HCT116 (cell line): Measurements from ENCODE around the gene BCKDHB. TPM values are rescaled to one million over a fixed set of nuclear protein-coding genes. Genes with fewer than 3 reads are reported as not detected.
"Not testable (repeated sequence)": the region's sequence is repeated elsewhere in the genome, so short reads cannot be mapped to it uniquely, and the experiment has no call there.

Experiments
- ATAC-seq: fragments of 200-7000 bp; cut with Tn5 transposase; 2 replicates; pipeline ENCODE4 v1.9.1; 2020; ENCODE audit warnings: mild to moderate bottlenecking, moderate library complexity
- BruUV-seq: library from RNA; stranded (reverse); fragments of 400-500 nt; replicated peaks from 2 replicates; lab custom pipeline; 2021; lab: Mats Ljungman, UMichigan
- CTCF ChIA-PET: fragments of 300-600 bp; sonication (Branson Sonifier 250); formaldehyde crosslinking; loops from one replicate; lab custom pipeline; 2021; ENCODE audit warnings: antibody characterized with exemption; lab: Charles Lee
- POLR2A ChIA-PET: fragments of 300-600, 350-600 bp; sonication (Branson Sonifier 250); formaldehyde crosslinking; loops from one replicate; lab custom pipeline; 2021; ENCODE audit warnings: antibody characterized with exemption; lab: Charles Lee
- RAD21 ChIA-PET, 2 experiments: fragments of 300-600 bp; sonication (Branson Sonifier 250); formaldehyde crosslinking; loops; one replicate each; lab custom pipeline; 2023; ENCODE audit warnings: low total read pairs in 2 of 2; ENCODE audit not compliant: uncharacterized antibody in 2 of 2, unreplicated experiment in 2 of 2, low non-redundant PET in 1 of 2; lab: Charles Lee
- DNase-seq: peaks from one replicate; pipeline ENCODE4 v3.0.0-alpha.2; 2010; ENCODE audit warnings: low read depth, low spot score
- H2AFZ ChIP-seq: fragments of 200-600 bp; shearing (Covaris generic), sonication (generic); 2 replicates; pipeline ENCODE4 v1.6.1; 2017; ENCODE audit warnings: low read depth, mixed run types, mixed read lengths, antibody characterized with exemption, low read length; ENCODE audit not compliant: poor library complexity, severe bottlenecking
- H3K27ac ChIP-seq: 2 replicates; pipeline ENCODE4 v1.5.1; 2012; ENCODE audit warnings: low read depth, low read length
- H3K27me3 ChIP-seq: fragments of 200-600 bp; sonication (generic); 2 replicates; pipeline ENCODE4 v1.6.1; 2016; ENCODE audit warnings: mixed run types, low read length, mixed read lengths; ENCODE audit not compliant: insufficient read depth
- H3K36me3 ChIP-seq, 2 experiments: fragments of 200-500 bp in 1 of 2; fragments of 200-600 bp in 1 of 2; sonication (Bioruptor generic) in 1 of 2; sonication (generic) in 1 of 2; 2 replicates each; pipeline versions ENCODE4 v1.5.1 to v1.6.1; 2014 to 2016; ENCODE audit warnings: low read length in 2 of 2, inconsistent platforms in 1 of 2, mixed read lengths in 1 of 2, mixed run types in 1 of 2; ENCODE audit not compliant: insufficient read depth in 2 of 2, control insufficient read depth in 1 of 2
- H3K4me1 ChIP-seq, 2 experiments: fragments of 200-600 bp in 1 of 2; sonication (generic) in 1 of 2; 2 replicates each; pipeline versions ENCODE4 v1.5.1 to v1.6.1; 2012 to 2017; ENCODE audit warnings: low read length in 2 of 2, inconsistent platforms in 1 of 2, mild to moderate bottlenecking in 1 of 2, mixed read lengths in 1 of 2, mixed run types in 1 of 2, moderate library complexity in 1 of 2; ENCODE audit not compliant: insufficient read depth in 2 of 2, control insufficient read depth in 1 of 2
- H3K4me2 ChIP-seq: fragments of 200-600 bp; sonication (generic); 2 replicates; pipeline ENCODE4 v1.6.1; 2017; ENCODE audit warnings: mixed run types, low read length, mixed read lengths
- H3K4me3 ChIP-seq, 2 experiments: fragments of 200-600 bp in 1 of 2; sonication (generic) in 1 of 2; replicated peaks in 1 of 2; 2 replicates each; pipeline ENCODE4 v1.5.1; 2011 to 2016; ENCODE audit warnings: low read length in 2 of 2, control low read depth in 1 of 2, low read depth in 1 of 2, mild to moderate bottlenecking in 1 of 2, mixed read lengths in 1 of 2, mixed run types in 1 of 2
- H3K79me2 ChIP-seq: fragments of 200-600 bp; sonication (generic); 2 replicates; pipeline ENCODE4 v1.6.1; 2017; ENCODE audit warnings: mild to moderate bottlenecking, mixed run types, low read length, moderate library complexity, mixed read lengths; ENCODE audit not compliant: insufficient read depth
- H3K9ac ChIP-seq: fragments of 200-600 bp; sonication (generic); 2 replicates; pipeline ENCODE4 v1.6.1; 2016; ENCODE audit warnings: low read length, mixed read lengths
- H3K9me2 ChIP-seq: fragments of 200-600 bp; sonication (generic), shearing (Covaris generic); 2 replicates; pipeline ENCODE4 v1.6.1; 2017; ENCODE audit warnings: mixed run types, mild to moderate bottlenecking, moderate library complexity; ENCODE audit not compliant: insufficient read depth
- H3K9me3 ChIP-seq, 2 experiments: fragments of 200-500 bp in 1 of 2; fragments of 200-600 bp in 1 of 2; sonication (Bioruptor generic) in 1 of 2; sonication (generic) in 1 of 2; 2 replicates each; pipeline ENCODE4 v1.6.1; 2014 to 2017; ENCODE audit warnings: low read length in 2 of 2, mixed read lengths in 2 of 2, inconsistent platforms in 1 of 2, low read depth in 1 of 2, mild to moderate bottlenecking in 1 of 2, mixed run types in 1 of 2, moderate library complexity in 1 of 2; ENCODE audit not compliant: control insufficient read depth in 1 of 2, insufficient read depth in 1 of 2
- H4K20me1 ChIP-seq: fragments of 200-600 bp; sonication (generic), shearing (Covaris generic); 2 replicates; pipeline ENCODE4 v1.6.1; 2017; ENCODE audit warnings: mixed run types, mild to moderate bottlenecking, moderate library complexity; ENCODE audit not compliant: insufficient read depth
- ELF1 ChIP-seq: IDR thresholded peaks from 2 replicates; pipeline ENCODE4 v1.6.1; 2012; ENCODE audit warnings: low read depth, borderline replicate concordance
- JUND ChIP-seq: IDR thresholded peaks from 2 replicates; pipeline ENCODE4 v1.6.1; 2012
- RAD21 ChIP-seq: IDR thresholded peaks from 2 replicates; pipeline ENCODE4 v1.6.1; 2012; ENCODE audit warnings: low read depth, mild to moderate bottlenecking
- YY1 ChIP-seq: IDR thresholded peaks from 2 replicates; pipeline ENCODE4 v1.6.1; 2011; ENCODE audit warnings: low read length, low read depth, moderate library complexity, mild to moderate bottlenecking; ENCODE audit not compliant: insufficient replicate concordance; ENCODE audit errors: extremely low read depth
- ZNF274 ChIP-seq: fragments of 200-500 bp; sonication (Bioruptor generic); IDR thresholded peaks from 2 replicates; pipeline ENCODE4 v1.6.1; 2014; ENCODE audit warnings: mild to moderate bottlenecking, low read depth, low read length, inconsistent platforms
- intact Hi-C: fragments of 100-400 bp; cut with micrococcal nuclease; formaldehyde crosslinking; loops from 2 replicates; pipeline ENCODE4 v1.10.0; 2022
- total RNA-seq: library from RNA; stranded (reverse); gene quantifications from one replicate; pipeline ENCODE4 v1.2.1, GENCODE V29; 2021; ENCODE audit not compliant: unreplicated experiment

Gene BCKDHB
- total RNA-seq, 1 experiment from 2014 or later, result 11.2 TPM

GRCh38 chr6:80234908-80235307 lies 128.4 kb downstream of the BCKDHB start:
- no peak overlapping the region for H3K4me2 ChIP-seq
- H3K9me2 ChIP-seq, result no peaks in the 10 kb centered on the region
- no TSS peak for BruUV-seq
- POLR2A ChIA-PET, result no interaction called here
- no peaks in the 10 kb centered on the region for H3K9me3 ChIP-seq
- TF ChIP-seq ZNF274, result no peak
- H3K4me1 ChIP-seq, result no peaks in the 10 kb centered on the region
- H3K27ac ChIP-seq, result no peak overlapping the region
- H3K36me3 ChIP-seq, result 0 out of 4 replicates have a peak, but pooled peaks cover 0 to 3% of the 10 kb centered on the region in 2 experiments
- DNase-seq (no peak), ATAC-seq (no peak)
- CTCF ChIA-PET, result interaction anchor here (1.6 kb wide), 1 partner anchor 21 kb away, joined by 5 read pairs; no protein-coding TSS in a partner anchor
- H3K4me3 ChIP-seq, result no peak overlapping the region
- H3K9ac ChIP-seq, result no peak overlapping the region
- no peaks in the 10 kb centered on the region for H3K79me2 ChIP-seq
- intact Hi-C loops, result no loop called here
- RAD21 ChIA-PET, result no interaction called here
- no peak overlapping the region for H2AFZ ChIP-seq
- no peaks in the 10 kb centered on the region for H3K27me3 ChIP-seq
- no peaks in the 10 kb centered on the region for H4K20me1 ChIP-seq

DNA sequence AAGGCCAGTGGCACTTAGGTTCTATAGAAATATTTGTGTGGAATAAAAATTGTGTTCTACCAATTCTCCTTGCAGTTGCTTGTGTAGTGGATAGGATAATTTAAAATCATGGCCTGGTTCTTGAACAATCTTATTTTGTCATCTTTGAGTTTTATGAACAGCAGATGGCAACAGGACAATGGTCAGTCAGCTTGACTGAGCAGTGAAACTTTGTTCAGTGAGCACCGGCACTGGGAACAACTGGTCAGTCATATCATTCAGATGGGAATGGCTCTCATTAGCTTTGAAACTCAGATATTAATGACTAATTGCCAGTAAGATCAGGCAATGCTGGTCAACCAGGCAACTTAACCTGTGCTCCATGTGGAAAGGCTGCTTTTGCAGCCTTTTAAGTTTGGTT lies 129.2 kb downstream of the BCKDHB start:
- ChIA-PET CTCF (interaction anchor here (1.6 kb wide), 1 partner anchor 21 kb away, joined by 5 read pairs; no protein-coding TSS in a partner anchor), POLR2A (no interaction called here), RAD21 (no interaction called here)
- Histone ChIP-seq H3K4me3 (no peak overlapping the region), H3K36me3 (0 out of 4 replicates have a peak, but pooled peaks cover 0 to 2% of the 10 kb centered on the region in 2 experiments), H2AFZ (no peak overlapping the region), H3K9ac (no peak overlapping the region), H3K27ac (no peak overlapping the region), H4K20me1 (no peaks in the 10 kb centered on the region), H3K27me3 (no peaks in the 10 kb centered on the region), H3K9me3 (no peaks in the 10 kb centered on the region), H3K4me2 (no peak overlapping the region), H3K4me1 (no peaks in the 10 kb centered on the region), H3K9me2 (no peaks in the 10 kb centered on the region), H3K79me2 (no peaks in the 10 kb centered on the region)
- BruUV-seq, result no TSS peak
- no peak for DNase-seq
- TF ChIP-seq ELF1, result no peak
- TF ChIP-seq JUND, result no peak
- TF ChIP-seq YY1, result no peak
- no peak for TF ChIP-seq RAD21
- intact Hi-C loops, result no loop called here
- ATAC-seq, result no peak

DNA sequence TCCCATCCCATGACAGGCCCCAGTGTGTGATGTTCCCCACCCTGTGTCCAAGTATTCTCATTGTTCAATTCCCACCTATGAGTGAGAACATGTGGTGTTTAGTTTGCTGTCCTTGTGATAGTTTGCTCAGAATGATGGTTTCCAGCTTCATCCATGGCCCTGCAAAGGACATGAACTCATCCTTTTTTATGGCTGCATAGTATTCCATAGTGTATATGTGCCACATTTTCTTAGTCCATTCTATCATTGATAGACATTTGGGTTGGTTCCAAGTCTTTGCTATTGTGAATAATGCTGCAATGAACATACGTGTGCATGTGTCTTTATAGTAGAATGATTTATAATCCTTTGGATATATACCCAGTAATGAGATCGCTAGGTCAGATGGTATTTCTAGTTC lies 132.3 kb downstream of the BCKDHB start:
- ATAC-seq, CTCF ChIA-PET: not testable (repeated sequence)

More for the DNA sequence above, 132.3 kb downstream of the BCKDHB start:
- H2AFZ ChIP-seq, H3K4me2 ChIP-seq, H3K9me2 ChIP-seq, H3K27me3 ChIP-seq, H3K36me3 ChIP-seq, H3K4me3 ChIP-seq, H3K27ac ChIP-seq, RAD21 ChIA-PET, H3K79me2 ChIP-seq, BruUV-seq, H4K20me1 ChIP-seq, H3K9me3 ChIP-seq, H3K4me1 ChIP-seq, H3K9ac ChIP-seq, intact Hi-C loops, POLR2A ChIA-PET, DNase-seq: not testable (repeated sequence)
